GDM1 (cell line): ENCODE data around the gene GAD1.

Source experiments
- DNase-seq: peaks from one replicate; lab custom pipeline; 2025; lab: John Stamatoyannopoulos, UW

GAD1 gene

DNA sequence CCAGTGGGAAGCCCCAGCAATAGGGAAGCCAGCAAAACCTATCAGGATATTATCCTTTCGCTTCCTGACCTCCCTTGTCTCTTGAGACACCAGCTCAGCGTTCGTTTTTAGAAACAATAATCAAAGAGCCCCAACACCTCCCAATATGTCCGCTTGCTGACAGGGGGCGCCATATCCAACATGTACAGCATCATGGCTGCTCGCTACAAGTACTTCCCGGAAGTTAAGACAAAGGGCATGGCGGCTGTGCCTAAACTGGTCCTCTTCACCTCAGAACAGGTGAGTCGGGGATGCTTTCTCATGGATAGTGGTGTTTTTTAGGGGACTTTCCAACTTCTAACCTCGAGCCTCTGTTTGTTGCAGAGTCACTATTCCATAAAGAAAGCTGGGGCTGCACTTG, 28.7 kb downstream of the GAD1 start:
- no peak for DNase-seq

GRCh38 chr2:170846314-170846713, 29.6 kb downstream of the GAD1 start:
- no peak for DNase-seq

DNA sequence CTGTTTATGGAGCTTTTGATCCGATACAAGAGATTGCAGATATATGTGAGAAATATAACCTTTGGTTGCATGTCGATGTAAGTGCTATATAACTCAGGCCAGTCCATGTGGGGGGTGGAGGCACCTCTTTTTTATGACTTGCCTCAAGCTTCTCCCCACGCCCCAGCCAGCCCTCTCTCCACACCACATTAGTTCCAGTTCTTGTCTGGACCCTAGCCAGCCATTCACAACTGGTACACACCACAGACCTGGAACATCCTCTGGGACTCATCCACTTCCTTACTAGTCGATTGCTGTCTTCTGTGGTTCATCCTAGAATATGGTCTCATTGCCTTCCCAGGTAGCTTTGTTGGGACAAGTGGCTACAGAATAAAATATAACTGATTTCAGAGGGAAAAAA, 31.0 kb downstream of the GAD1 start:
- no peak for DNase-seq

- no peak for DNase-seq
These were observed 31.9 kb downstream of the GAD1 start for GRCh38 chr2:170848587-170848986.

GRCh38 chr2:170850251-170850650, 33.6 kb downstream of the GAD1 start:
- DNase-seq, result no peak

DNA sequence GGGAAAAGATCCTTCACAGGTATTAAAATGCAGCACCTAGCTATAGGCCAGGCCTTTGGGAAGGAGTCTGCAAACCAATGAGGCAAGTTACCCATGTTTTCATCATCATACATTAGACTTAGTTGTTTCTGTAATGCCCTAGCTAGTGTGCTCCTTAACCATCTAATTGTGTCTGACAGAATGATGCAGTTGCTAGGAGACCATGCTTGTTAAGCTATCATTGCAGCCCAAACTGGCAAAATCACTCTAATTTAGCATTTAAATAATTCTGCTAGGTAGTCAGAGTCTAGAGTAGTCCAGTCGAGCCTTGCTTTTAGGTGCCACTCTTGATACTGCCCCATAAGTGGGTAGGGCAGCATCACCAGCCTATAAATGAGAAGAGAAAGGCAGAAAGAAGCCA, 34.9 kb downstream of the GAD1 start:
- DNase-seq, result no peak

- no peak for DNase-seq
These were observed 39.4 kb downstream of the GAD1 start for GRCh38 chr2:170856066-170856465.

- no peak for DNase-seq
These were observed 45.7 kb downstream of the GAD1 start for GRCh38 chr2:170862286-170862902.

DNA sequence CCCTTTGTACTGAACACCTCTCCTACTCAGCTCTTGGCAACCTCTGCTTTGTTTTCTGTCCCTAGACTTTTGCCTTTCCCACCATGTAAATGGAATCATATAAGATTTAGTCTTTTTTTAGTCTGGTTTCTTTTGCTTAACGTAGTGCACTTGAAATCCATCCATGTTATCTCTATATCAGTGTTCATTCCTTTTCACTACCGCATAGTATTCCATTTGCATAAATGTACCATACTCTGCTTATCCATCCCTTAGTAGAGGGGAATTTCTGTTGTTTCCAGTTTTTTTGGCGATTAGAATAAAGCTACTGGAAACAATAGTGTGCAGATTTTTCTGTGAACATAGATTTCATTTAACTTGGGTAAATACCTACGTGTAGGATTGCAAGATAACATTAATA, 46.4 kb downstream of the GAD1 start:
- no peak for DNase-seq

- no peak for DNase-seq
These were observed 52.3 kb downstream of the GAD1 start for GRCh38 chr2:170869036-170869435.

- DNase-seq, result no peak
These were observed 52.8 kb downstream of the GAD1 start for GRCh38 chr2:170869461-170869860.

- DNase-seq, result no peak
These were observed 56.5 kb downstream of the GAD1 start for GRCh38 chr2:170873035-170873692.

- DNase-seq, result no peak
These were observed 61.4 kb downstream of the GAD1 start for GRCh38 chr2:170878066-170878465.

DNA sequence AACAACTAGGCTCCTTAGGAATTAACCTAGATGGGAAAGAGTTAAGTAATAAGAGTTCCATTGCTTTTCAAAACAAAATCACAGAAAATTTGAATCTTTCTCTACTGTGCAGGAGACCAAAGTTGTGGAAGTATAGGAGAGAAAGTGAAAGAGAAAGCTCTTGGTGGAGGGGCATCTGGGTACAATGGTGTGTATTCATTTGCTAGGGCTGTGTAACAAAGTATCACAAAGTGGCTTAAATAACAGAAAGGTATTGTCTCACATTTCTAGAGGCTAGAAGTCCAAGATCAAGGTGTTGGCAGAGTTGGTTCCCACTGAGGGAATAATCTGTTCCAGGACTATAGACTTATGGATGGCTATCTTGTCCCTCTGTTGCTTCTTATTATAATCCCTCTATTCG, 61.8 kb downstream of the GAD1 start:
- no peak for DNase-seq

GRCh38 chr2:170881840-170882239, 65.2 kb downstream of the GAD1 start:
- no peak for DNase-seq

GRCh38 chr2:170882758-170883157, 66.1 kb downstream of the GAD1 start:
- no peak for DNase-seq

DNA sequence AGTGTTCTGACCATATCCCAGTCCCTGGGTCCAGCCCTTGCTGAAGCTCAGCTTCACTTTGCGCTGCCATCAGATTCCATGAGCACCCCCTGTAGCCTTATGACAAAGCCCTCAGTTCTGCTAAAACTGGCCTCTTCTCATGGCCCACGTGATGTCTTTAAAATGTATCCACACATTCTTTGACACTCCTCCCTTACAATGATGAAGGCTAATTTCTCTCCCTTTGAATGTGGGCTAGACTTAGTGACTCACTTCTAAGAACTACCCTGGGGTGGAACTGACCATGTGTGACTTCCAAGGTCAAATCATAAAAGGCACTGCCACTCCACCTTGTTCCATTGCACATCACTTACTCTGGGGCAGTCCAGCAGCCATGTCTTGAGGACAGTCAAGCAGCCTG, 67.0 kb downstream of the GAD1 start:
- DNase-seq, result no peak

DNA sequence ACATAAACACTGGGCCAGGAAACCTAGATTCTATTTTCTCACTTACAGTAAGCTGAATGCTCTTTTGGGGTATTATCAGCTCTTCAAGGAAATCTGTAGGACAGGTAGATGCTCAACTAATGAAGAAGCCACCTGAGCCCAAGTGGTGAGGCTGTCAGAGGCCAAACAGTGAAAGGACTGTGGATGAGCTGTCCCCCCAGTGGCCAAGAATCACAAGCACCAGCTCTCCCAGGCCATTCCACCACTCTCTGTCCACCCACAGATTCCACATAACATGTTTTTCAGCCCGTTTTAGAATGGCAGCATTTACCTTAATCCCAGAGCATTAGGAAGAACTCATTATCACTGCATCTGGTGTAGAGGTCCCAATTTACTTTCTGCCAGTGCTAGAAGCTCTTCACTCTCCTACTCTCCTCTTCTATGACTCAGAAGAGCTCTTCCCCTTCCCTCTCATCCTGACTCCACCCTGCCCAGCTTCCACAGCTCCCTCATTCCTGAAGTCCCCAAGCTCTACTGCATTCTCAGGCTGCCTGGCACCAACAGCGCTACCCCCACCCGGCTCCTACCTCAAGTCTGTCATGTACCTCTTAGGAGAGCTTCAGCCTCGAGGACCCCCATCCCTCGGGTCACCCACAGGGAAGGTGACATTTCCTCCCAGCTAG, 68.6 kb downstream of the GAD1 start:
- DNase-seq, result no peak

DNA sequence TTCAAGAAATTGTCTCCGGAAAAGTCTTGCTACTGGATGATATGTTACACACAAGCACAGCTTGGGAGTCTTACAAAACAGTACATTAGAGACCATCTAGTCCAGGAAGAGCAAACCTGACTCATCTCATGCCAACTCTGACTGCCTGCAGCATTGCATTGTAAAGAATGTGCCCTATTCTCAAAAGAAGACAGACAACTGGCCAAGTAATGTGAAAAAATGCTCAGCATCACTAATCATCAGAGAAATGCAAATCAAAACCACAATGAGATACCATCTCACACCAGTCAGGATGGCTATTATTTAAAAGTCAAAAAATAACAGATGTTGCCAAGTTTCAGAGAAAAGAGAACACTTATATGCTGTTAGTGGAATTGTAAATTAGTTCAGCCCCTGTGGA, 69.7 kb downstream of the GAD1 start:
- no peak for DNase-seq

DNA sequence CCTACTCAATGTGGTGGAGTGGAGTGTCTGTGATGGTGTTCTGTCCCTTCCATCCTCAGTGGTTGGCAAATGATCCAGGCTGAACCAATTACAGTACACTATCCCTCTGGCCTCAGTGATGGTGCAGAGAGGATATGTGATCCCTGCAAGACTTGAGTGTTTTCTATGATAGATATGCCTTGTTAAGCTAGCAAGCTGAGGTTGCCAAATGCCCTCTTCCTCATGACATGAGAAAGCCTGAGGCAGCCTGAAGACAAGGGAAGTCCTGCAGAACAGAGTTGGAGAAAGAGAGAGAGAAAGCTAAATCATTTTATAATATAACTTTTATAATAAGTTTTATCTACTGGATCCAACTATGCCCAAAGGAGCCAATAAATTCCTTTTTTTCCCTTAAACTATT, 70.8 kb downstream of the GAD1 start:
- no peak for DNase-seq

DNA sequence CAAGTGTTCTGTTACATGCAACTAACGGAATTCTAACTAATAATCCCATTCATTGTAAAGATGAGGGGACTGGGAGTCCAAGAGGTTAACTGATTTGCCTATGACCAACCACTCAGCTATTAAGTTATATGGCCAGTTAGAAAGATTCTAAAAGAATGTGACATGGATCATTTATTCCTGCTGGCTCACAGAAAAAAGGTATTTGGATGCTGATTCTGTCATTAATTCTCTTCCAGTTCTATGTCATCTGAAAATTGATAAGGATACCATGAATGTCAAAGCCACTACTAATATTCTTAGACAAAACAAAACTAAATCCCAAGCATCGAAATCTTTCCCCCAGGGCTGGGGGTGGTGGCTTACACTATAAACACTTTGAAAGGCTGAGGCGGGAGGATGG, 71.2 kb downstream of the GAD1 start:
- DNase-seq, result no peak

DNA sequence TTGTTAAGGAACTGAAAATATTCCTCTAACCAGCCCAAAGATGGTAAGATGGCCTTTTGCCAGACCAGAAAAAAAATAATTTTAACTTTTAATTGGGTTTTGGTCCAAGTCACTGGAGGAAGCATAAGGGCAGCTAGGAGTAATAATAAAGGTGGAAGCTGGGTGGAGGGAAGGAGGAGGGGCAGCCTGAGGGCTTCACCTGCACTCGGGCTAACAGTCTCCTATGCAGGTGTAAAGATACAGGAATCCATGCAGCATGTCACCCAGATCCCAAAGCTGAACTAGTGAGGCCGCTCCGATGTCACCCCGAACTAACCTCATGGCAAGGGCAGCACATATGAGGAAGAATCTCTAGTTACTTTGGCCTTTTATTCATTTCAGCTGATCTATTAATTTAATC, 75.2 kb downstream of the GAD1 start:
- no peak for DNase-seq

DNA sequence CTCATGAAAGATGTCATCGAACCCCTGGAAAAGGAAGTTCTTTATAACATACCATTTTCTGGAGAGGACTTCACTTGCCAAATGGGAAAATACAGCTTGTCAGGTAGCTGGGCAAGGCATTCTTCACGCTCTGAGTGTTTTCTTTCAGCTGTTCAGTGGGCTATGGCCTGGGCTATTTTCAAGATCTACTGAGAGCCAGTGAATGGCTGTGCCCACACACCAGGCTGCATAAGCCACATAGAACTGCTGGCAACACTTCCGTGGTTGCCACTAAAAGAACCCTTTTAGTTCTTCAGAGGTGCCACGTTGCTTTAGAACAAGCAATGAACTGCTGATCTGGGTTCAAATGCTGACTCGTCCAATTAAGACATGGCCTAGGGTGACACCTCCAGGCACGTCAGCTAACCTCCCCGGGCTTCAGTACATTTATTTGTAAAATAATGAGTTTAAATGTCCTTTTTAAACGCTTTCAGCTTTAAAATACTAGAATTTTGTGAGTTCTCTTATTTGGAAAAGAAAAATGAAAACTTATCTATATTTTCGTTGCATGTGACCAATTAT, 75.8 kb downstream of the GAD1 start:
- DNase-seq, result no peak
